ENCODE data around the gene DBT.

DBT gene

GRCh38 chr1:100187912-100188311, 61.7 kb downstream of the DBT start:
- no peak for DNase-seq

GRCh38 chr1:100184536-100184935, 65.1 kb downstream of the DBT start:
- no peak for DNase-seq

GRCh38 chr1:100183370-100183769, 66.3 kb downstream of the DBT start:
- no peak for DNase-seq

GRCh38 chr1:100178091-100178490, 71.5 kb downstream of the DBT start, which contains the start of gene LRRC39:
Gene LRRC39 (minus strand): TSS chr1:100178256. CDS start chr1:100168516, 9,740 bp downstream.
- no peak for DNase-seq

- no peak for DNase-seq
Observed at GRCh38 chr1:100177295-100178041, 72.2 kb downstream of the DBT start.

GRCh38 chr1:100168051-100168450, 81.6 kb downstream of the DBT start:
- DNase-seq = no peak

GRCh38 chr1:100164702-100165101, 84.9 kb downstream of the DBT start:
- DNase-seq = no peak

- DNase-seq = no peak
Observed at GRCh38 chr1:100164216-100164615, 85.4 kb downstream of the DBT start.

- DNase-seq = no peak
Observed at GRCh38 chr1:100162881-100163280, 86.8 kb downstream of the DBT start.

GRCh38 chr1:100152271-100152670, 97.4 kb downstream of the DBT start:
- no peak for DNase-seq

- DNase-seq = no peak
Observed at GRCh38 chr1:100151679-100152078, 98.0 kb downstream of the DBT start.

GRCh38 chr1:100147875-100148274, 101.8 kb downstream of the DBT start:
- DNase-seq = no peak

GRCh38 chr1:100146958-100147357, 102.7 kb downstream of the DBT start:
- no peak for DNase-seq

- no peak for DNase-seq
Observed at GRCh38 chr1:100145116-100145515, 104.5 kb downstream of the DBT start.

- no peak for DNase-seq
Observed at GRCh38 chr1:100142343-100142742, 107.3 kb downstream of the DBT start.

- DNase-seq = no peak
Observed at GRCh38 chr1:100141192-100141591, 108.4 kb downstream of the DBT start.

GRCh38 chr1:100137602-100138001, 112.0 kb downstream of the DBT start:
- DNase-seq = no peak
